Activated T-helper 17 cell treated with anti-CD3 and anti-CD28 coated beads, Interleukin-2, amount 50 U/mL, for 72 hours (primary cell): ENCODE results near the gene ERN1. TPM values are rescaled to one million over a fixed set of nuclear protein-coding genes. Genes with fewer than 3 reads are reported as not detected.

Experiments used
- ATAC-seq: fragments of 150-1000 bp; cut with Tn5 transposase; replicated peaks from 2 replicates; pipeline ENCODE4 v1.10.0; 2021; ENCODE audit warnings: mild to moderate bottlenecking, moderate library complexity
- H3K27ac Mint-ChIP-seq: one replicate; pipeline ENCODE4 v1.8.0; 2022; ENCODE audit warnings: mixed read lengths
- H3K27me3 Mint-ChIP-seq: one replicate; pipeline ENCODE4 v1.8.0; 2022; ENCODE audit warnings: mixed read lengths
- H3K36me3 Mint-ChIP-seq: one replicate; pipeline ENCODE4 v1.8.0; 2022; ENCODE audit warnings: low read depth, mild to moderate bottlenecking, mixed read lengths
- H3K4me1 Mint-ChIP-seq: one replicate; pipeline ENCODE4 v1.8.0; 2022; ENCODE audit warnings: mixed read lengths
- H3K4me3 Mint-ChIP-seq: one replicate; pipeline ENCODE4 v1.8.0; 2022; ENCODE audit warnings: mild to moderate bottlenecking, mixed read lengths
- H3K9me3 Mint-ChIP-seq: one replicate; pipeline ENCODE4 v1.8.0; 2022; ENCODE audit warnings: mixed read lengths
- total RNA-seq, 2 donors: library from RNA; stranded (reverse); gene quantifications; one replicate each; pipeline ENCODE4 v1.2.3, GENCODE V29; 2022

Gene ERN1
- total RNA-seq, 2 donors from 2014 or later: 42.2 to 93.3 TPM

DNA sequence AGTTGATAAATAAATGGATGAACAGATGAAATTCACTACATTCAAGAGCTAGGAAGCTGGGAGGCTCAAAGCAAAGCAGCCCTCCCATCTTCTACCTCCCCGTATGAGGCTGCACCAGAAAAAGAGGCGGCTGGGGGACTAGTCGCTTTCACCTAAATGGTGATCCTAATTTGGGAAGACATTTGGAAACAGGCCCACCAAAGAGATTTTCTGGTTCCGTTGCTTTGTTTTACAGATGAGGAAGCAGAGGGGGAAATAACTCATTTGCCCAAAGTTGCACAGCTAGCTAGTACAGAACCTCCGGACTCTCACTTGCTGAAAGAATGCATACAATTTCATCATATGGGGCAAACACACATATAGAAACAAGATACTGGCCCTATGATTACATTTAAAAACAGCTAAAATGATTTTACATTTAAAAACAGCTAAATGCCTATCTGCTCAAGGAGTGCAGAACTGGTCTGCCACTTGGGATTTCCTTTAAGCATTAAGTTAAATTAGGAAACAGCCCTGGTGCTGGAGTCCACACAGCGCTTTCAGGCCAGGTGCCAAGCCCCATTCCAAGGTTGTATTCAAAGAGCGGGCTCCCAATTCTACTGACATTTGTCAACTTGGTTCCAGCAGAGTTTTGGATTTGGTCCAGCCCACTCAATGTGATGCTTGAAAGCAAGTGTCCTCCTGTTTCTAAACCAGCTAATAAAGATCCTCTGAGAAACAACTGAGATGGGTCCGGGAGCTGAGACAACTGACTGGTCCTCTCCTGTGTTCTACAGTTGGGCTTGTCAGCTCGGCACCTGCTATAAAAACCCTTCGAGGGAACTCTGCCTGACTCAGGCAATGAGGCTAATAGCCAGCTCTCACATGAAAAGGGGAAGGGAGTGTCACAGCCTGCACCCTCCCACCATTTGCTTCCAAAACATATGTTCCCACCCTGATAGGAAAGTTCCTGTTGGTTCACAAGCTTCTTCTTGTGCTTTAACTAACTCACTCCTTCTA is 11.7 kb downstream of the ERN1 start:
- Mint-ChIP-seq H3K36me3 (peaks cover 81% of the 10 kb centered on the region), H3K4me1 (peaks cover 49% of the 10 kb centered on the region), H3K27ac (peak overlapping the region; percentile 79), H3K27me3 (no peaks in the 10 kb centered on the region), H3K4me3 (peak overlapping the region; percentile 86), H3K9me3 (no peaks in the 10 kb centered on the region)
- ATAC-seq: no peak

DNA sequence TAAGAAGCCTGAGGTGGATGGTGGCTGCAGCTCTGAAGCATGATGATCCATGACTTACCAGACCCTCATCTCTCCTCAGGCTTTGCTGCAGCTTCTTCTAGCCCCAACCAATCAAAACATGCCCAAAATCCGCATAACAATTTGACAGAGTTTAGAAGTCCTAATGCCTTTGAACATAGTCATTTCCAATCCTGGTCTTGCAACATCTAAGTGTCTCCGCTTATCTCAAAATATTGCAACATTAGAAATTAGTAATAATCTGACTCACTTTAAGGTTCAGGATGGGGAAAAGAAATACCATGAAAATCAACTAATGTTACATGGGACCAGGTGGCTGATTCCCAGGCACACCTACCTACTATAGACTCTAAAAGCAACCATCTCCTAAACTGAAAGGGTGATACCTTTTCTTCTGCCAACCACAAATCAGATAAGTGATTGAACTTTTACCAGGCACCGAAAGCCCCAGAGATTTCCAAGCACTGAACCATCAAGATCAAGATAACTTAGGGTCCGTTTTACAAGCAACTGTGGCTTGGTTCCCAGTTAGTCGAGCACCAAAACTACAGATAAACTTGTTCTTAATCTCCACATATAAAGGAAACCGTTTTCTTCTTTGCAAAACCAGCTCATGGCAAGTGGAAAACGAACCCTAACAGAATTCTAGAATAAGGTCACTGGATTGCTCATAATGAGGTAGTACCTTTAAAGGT is 14.0 kb downstream of the ERN1 start:
- Mint-ChIP-seq H3K36me3 (peaks cover 81% of the 10 kb centered on the region), H3K9me3 (no peaks in the 10 kb centered on the region), H3K27ac (peak overlapping the region; percentile 95), H3K4me1 (peaks cover 43% of the 10 kb centered on the region), H3K4me3 (peak overlapping the region; percentile 86), H3K27me3 (no peaks in the 10 kb centered on the region)
- ATAC-seq: peak; percentile 54

DNA sequence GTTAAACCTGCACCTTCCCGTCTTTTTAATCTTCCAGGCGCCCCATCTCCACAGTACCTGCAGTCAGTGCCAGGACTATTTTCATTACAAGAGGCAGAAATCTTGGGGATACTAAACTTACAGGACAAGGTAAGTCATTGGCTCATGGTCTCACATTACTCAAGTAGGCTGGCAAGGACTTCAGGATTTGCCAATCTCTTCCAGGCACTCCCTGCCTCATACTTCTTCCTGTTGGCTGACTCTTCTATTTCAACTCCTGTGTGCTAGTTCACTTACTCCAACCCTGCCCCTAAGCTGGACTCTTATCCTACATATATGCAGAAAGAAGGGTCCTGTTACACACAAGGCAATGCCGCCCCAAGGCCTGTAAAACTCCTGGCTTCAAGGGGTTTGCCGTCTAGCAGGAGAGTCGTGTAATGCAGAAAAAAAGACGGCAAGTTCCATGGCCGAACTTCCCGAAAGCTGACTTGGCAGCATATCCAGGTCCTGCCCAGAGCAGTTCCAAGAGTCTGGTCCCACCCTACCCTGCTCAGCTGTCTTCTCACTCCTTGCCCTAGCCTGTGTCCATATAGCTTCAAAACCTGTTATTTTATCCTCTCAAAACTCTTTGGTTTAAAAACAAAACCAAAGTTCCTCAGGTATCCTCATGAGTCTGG is 14.8 kb downstream of the ERN1 start:
- Mint-ChIP-seq H3K4me1 (peaks cover 44% of the 10 kb centered on the region), H3K27ac (peak overlapping the region; percentile 95), H3K9me3 (no peaks in the 10 kb centered on the region), H3K36me3 (peaks cover 80% of the 10 kb centered on the region), H3K4me3 (peak overlapping the region; percentile 86), H3K27me3 (no peaks in the 10 kb centered on the region)
- no peak for ATAC-seq

DNA sequence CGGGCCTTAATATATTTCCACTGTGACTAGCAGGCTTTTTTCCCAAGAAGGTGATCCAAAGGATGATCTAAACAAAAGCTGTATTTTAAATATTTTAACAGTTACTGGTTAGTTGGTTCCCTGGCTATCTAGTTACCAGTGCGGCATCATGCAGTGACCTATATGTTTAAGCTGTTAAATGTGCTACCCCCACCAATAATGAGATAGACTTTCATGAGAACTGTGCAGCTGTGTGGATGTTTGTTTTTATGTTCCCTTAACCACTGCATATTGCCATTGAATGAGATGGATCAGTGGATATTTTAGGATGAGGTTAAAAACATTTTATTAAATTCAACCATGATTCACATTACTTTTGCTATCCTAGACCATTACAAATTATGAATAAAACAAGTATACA is 16.9 kb downstream of the ERN1 start:
- Mint-ChIP-seq H3K27ac (peak overlapping the region; percentile 69), H3K9me3 (no peaks in the 10 kb centered on the region), H3K27me3 (no peaks in the 10 kb centered on the region), H3K4me1 (peaks cover 55% of the 10 kb centered on the region), H3K4me3 (no peak overlapping the region), H3K36me3 (peaks cover 86% of the 10 kb centered on the region)
- no peak for ATAC-seq

DNA sequence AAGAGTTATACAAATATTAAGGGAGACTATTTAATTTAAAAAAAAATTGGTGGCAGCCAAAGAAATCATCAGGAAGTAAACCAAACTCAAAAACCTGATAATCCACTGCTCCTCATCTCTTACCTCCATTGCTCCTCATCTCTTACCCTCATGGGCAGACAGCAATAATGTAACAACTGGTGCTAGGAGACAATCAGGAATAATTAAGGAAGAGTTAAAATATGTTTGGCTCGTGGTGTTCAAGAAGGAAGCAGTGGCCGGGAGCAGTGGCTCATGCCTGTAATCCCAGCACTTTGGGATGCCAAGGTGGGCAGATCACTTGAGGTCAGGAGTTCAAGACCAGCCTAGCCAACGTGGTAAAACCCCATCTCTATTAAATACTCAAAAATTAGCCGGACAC is 18.1 kb downstream of the ERN1 start:
- H3K4me3 Mint-ChIP-seq: no peak overlapping the region
- peak overlapping the region; percentile 69 for H3K27ac Mint-ChIP-seq
- no peak for ATAC-seq
- H3K27me3 Mint-ChIP-seq: no peaks in the 10 kb centered on the region
- H3K4me1 Mint-ChIP-seq: peaks cover 62% of the 10 kb centered on the region
- H3K9me3 Mint-ChIP-seq: no peaks in the 10 kb centered on the region
- H3K36me3 Mint-ChIP-seq: peaks cover 77% of the 10 kb centered on the region

DNA sequence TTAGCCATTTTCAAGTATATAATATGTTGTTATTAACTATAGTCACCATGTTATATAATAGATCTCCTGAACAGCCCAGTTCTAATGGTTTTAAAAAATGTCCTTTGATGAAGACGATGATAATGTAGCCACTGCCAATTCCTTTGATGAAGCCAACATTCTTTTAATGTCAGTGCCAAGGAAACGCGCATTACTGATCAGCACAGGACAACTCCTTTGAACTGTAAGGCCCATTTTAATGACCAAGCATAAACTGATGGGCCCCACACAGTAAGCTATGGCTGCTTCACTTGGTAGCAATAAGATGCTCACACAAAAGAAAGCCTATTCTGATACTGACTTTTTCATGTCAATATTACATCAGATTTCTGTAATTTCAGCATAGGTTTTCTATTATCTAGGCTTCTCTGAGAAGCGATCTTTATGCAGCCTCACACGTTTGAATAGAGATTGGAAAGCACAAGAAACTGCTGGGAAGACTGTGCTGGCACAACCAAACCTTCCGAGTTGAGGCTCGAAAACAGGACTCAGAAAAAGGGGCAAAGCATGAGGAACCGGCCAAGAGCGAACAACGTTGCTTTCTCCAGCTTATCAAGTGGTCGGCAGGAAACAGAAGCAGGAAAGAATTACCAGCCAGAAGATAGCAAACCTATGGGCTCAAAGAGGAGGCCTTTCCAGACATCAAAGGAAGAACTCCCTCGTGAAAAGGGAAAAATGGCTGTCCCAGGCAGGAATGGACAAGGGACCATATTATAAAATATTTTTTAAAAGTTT is 19.4 kb downstream of the ERN1 start:
- H3K4me3 Mint-ChIP-seq: peak overlapping the region; percentile 23
- peaks cover 64% of the 10 kb centered on the region for H3K4me1 Mint-ChIP-seq
- H3K27me3 Mint-ChIP-seq: no peaks in the 10 kb centered on the region
- ATAC-seq: no peak
- peak overlapping the region; percentile 63 for H3K27ac Mint-ChIP-seq
- no peaks in the 10 kb centered on the region for H3K9me3 Mint-ChIP-seq
- peaks cover 65% of the 10 kb centered on the region for H3K36me3 Mint-ChIP-seq

DNA sequence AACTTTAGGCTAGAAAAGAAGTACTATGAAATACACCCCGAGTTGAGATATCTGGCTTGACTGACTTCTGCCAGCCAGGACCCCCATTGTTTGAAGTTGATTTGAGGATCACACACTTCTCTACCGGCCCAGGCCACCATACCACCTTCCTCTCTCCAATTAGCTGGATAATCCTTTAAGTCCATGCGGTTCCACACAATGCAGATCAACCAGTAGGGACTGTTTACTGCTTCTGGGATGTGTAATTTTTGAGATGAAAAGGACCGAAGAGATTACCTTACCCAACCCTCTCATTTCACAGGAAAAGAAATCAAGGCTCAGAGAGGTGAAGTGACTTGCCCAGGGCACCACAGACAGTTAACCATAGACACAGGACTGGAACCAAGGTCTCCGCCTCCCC is 20.5 kb downstream of the ERN1 start:
- Mint-ChIP-seq H3K4me3 (peak overlapping the region; percentile 61), H3K36me3 (peaks cover 58% of the 10 kb centered on the region), H3K4me1 (peaks cover 57% of the 10 kb centered on the region), H3K27ac (peak overlapping the region; percentile 68), H3K9me3 (no peaks in the 10 kb centered on the region), H3K27me3 (no peaks in the 10 kb centered on the region)
- ATAC-seq: no peak

DNA sequence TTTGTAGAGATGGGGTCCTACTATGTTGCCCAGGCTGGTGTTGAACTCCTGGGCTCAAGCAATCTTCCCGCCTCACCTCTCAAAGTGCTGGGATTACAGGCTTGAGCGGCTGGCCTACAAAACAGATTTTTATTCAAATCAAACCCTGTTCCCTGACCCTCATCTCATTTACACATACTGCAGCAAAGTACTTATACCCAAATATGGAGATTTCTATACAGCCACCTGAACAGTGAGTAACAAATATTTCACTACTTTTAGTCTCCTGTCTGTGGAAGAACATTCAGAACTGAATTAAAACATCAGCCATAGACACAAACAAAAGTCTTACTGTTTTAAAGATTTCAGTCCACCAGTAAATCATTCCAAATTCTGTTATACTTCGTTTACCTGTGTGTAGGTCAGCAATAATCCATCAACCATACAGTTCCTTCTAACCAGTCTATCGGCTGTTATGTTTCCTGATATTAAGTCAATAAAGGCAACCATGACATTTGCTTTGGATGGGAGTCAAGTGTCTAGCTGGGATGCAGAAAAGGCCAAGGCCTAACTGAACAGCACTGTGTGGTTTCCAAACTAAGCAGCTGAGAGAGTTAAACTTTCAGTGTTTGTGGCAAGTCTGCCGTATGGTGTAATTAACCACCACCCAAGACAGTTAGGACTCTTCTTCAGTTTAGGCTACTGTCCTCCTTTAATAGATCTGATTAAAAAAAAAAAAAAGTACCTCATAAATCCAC is 22.3 kb downstream of the ERN1 start:
- peak overlapping the region; percentile 65 for H3K27ac Mint-ChIP-seq
- H3K4me3 Mint-ChIP-seq: peak overlapping the region; percentile 61
- peaks cover 53% of the 10 kb centered on the region for H3K36me3 Mint-ChIP-seq
- H3K27me3 Mint-ChIP-seq: no peaks in the 10 kb centered on the region
- H3K9me3 Mint-ChIP-seq: no peaks in the 10 kb centered on the region
- peak; percentile 68 for ATAC-seq
- H3K4me1 Mint-ChIP-seq: peaks cover 63% of the 10 kb centered on the region

DNA sequence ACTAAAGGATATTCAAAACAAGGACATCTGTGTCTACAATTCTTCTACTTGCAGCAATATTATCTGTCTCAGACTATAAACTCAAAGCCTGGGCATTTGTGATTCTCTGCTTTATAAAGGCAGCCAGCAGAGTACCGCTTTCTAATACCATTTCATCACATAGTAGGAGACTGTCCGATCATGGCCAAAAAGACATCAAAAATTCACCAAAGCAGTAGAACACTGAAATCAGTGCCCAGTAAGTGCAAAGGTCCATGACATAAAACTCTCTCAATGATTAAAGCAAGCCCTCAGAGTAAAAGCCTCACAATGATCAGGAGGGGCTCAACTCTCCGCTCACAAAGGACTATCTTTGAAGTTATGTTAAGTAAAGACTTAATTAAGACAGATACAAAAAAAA is 23.0 kb downstream of the ERN1 start:
- H3K36me3 Mint-ChIP-seq: peaks cover 53% of the 10 kb centered on the region
- peak overlapping the region; percentile 61 for H3K4me3 Mint-ChIP-seq
- H3K9me3 Mint-ChIP-seq: no peaks in the 10 kb centered on the region
- peak overlapping the region; percentile 65 for H3K27ac Mint-ChIP-seq
- H3K4me1 Mint-ChIP-seq: peaks cover 63% of the 10 kb centered on the region
- no peak for ATAC-seq
- H3K27me3 Mint-ChIP-seq: no peaks in the 10 kb centered on the region

DNA sequence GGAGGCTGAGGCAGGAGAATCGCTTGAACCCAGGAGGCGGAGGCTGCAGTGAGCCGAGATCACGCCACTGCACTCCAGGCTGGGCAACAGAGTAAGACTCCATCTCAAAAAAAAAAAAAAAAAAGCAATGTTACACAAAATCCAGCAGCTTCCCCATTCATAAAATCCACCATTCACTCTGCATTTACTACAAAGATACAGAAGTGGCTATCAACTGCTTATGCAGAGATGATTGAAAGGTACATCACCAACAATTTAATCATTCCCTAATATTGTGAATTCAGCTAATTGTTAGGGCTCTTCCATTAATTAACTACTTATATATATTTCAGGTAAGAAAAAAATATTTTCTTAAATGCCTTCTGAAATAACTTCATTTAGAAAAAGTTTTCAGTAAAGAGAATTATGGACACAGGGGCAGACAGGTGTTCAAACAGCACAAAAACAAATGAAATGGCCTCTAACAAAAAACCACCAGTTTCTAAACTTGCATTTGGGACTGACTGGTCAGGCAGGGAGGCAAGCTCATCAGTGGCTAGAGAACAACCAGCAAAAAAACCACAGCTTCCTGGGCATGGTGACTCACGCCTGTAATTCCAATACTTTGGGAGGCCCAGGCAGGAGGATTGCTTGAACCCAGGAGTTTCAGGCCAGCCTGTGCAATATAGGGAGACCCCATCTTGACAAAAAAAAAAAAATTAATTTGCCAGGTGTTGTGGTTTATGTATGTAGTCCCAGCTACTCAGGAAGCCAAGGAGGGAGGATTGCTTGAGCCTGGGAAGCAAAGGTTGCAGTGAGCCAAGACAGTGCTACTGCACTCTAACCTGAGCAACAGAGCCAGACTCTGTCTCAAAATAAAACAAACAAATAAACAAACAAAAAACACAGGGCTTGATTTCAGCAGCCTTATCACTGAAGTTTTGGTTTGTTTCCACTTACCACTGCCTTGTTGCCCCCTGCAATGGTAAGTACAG is 26.3 kb downstream of the ERN1 start:
- peak overlapping the region; percentile 43 for H3K27ac Mint-ChIP-seq
- H3K27me3 Mint-ChIP-seq: no peaks in the 10 kb centered on the region
- peaks cover 44% of the 10 kb centered on the region for H3K36me3 Mint-ChIP-seq
- peak overlapping the region; percentile 56 for H3K4me3 Mint-ChIP-seq
- peak; percentile 54 for ATAC-seq
- H3K4me1 Mint-ChIP-seq: peaks cover 55% of the 10 kb centered on the region
- H3K9me3 Mint-ChIP-seq: no peaks in the 10 kb centered on the region

DNA sequence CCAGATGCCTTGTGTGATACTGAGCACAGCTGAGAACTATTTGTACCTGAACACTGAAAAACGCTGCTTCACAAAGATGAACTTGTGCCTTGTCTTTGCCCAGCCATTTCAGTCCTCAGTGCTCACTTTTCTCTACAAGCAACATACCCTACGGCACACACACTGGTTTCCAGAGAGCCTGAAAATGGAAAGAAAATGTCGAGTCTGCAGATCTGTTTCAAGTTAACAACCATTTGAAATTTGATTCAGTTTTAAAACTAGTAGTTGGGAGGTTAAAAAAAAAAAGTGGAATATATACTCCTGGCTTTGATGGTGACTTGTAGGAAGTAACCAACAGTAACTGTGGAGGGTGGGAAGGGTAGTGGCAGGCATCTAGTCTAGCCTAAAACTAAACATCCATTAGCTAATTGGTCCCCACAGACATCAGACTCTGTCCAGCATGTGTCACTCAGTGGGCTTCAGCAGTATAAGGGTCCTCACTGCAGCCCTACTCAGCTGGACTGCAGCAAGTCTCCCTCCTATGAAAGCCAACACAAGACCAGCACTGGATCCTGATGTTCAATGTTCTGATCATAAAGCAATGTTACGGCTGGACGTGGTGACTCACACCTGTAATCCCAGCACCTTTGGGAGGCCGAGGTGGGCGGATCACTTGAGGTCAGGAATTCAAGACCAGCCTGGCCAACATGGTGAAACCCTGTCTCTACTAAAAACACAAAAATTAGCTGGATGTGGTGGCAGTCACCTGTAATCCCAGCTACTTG is 27.1 kb downstream of the ERN1 start:
- H3K27me3 Mint-ChIP-seq: no peaks in the 10 kb centered on the region
- ATAC-seq: no peak
- H3K36me3 Mint-ChIP-seq: peaks cover 52% of the 10 kb centered on the region
- peak overlapping the region; percentile 23 for H3K4me3 Mint-ChIP-seq
- no peaks in the 10 kb centered on the region for H3K9me3 Mint-ChIP-seq
- peaks cover 54% of the 10 kb centered on the region for H3K4me1 Mint-ChIP-seq
- H3K27ac Mint-ChIP-seq: peak overlapping the region; percentile 46

DNA sequence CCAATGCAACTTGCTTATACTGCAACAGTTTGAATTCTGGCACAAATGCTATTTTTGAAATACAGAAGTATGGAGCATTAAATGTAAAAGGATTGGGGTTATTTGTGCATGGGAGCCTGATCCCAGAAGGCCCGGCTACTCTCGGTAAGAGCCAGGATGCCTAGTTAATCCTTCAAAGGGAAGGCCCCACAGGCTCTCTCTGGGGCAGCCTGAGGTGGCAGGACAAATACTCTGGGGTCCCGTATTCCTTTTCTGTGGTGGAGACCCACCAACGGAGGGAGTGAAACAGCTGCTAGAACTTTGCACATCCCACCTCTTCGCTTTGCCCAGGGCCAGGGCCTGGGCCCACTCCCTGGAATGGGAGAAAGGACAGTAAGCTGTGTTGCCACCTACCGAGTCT is 30.4 kb downstream of the ERN1 start:
- H3K4me1 Mint-ChIP-seq: peaks cover 60% of the 10 kb centered on the region
- ATAC-seq: no peak
- H3K36me3 Mint-ChIP-seq: peaks cover 81% of the 10 kb centered on the region
- no peak overlapping the region for H3K4me3 Mint-ChIP-seq
- H3K27me3 Mint-ChIP-seq: no peaks in the 10 kb centered on the region
- H3K9me3 Mint-ChIP-seq: no peaks in the 10 kb centered on the region
- H3K27ac Mint-ChIP-seq: peak overlapping the region; percentile 38
